NCI-H1417 (cell line): ENCODE data around the gene AGBL4.

Experiments
- DNase-seq, 3 experiments: peaks; one replicate each; lab custom pipeline; 2025; lab: John Stamatoyannopoulos, UW

Gene AGBL4

GRCh38 chr1:48595613-48596012, 1428.1 kb downstream of the AGBL4 start:
- DNase-seq = no peak

DNA sequence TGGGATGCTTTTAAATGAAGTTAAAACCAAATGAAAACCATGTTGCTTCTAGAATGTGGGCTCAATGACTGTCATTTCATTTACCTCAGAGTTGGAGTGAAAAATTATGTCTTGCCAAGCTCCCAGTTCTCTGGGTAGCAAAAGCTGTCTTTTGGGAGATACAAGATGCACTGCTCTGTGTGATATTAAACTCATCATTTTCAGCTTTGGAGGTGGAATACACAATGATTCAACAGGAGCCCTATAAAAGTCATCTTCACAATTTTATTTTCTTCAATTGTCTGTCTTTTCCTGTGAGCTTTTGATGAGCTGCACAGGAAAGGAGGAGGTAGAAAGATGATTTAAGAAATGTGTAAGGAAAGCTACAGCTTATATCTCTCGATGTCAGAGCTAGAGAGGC, 1431.4 kb downstream of the AGBL4 start:
- no peak for DNase-seq

- no peak for DNase-seq
Measured at GRCh38 chr1:48591181-48591580, 1432.6 kb downstream of the AGBL4 start.

DNA sequence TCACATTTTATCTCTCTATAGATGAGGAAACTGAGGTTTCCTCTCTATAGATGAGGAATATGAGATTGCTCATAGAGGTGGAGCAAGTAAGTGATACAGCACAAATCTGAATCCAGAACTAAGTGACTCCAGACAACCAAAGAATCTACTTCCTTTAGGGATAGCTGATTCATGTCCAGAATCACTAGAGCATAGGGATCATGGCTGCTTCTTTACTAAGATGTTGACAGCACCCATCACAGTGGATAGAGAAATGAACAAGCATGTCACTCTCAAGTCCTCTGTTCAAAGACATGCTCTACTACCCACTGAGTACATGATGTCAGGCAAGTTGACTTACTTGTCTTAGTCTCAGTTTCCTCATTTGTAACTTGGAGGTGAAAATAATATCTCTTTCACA, 1435.7 kb downstream of the AGBL4 start:
- DNase-seq = no peak

DNA sequence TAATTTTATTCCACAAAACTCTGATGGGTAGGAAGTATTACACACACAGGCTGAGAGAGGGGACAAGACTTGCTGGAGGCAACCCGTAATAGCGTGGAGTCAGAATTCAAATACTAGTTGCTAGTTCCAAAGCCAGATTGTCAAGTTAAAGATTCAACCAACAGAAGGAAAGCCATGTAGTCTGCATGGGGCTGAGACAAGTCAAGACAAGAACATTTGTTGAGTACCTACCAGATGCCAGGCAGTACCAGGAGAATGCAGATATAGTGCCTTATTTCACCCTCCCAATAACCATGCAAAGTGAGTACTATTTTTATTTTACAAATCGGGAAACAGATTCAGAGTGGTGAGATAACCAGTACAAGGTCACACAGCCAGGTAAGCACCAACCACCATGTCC, 1441.3 kb downstream of the AGBL4 start:
- DNase-seq = no peak

DNA sequence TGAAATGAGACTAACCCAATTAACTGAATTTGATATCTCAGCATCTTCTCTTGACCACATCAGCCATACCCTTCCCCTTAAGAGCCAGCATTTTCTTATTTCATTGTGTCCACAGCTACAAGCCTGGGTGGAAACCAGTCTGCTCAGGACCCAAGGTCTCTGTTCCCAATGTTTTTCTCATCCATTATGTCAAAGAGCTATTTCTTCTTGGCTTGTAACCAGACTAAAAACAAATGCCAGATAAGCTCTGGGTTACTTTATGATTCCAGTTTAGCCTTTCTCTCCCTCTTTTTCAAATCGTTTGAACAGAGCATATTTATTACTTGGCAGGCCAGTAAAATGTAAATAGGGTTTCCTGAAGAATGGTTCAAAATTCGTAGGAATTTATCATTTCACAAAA, 1442.5 kb downstream of the AGBL4 start:
- no peak for DNase-seq

DNA sequence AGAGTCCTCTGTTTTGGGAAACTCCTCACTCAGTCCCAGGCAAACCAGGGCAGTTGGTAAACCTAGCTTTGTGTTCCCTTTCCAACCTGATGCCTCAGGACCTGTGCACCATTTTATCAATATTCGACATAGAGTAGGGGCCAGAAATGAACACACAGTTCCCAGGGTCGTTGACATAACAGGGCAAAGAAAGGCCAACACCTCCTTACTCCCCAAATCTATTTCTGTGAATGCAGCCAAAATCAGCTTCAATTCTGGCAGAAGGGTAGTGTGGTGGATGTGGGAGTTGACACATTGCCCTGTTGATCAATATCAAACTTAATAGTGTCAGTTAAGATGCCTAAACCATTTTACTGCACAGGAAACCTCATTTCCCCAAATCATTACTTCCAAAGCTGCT, 1447.2 kb downstream of the AGBL4 start:
- DNase-seq = no peak

- peak; percentile 69 to 94 (median 79) for DNase-seq
Measured at GRCh38 chr1:48572646-48573258, 1451.0 kb downstream of the AGBL4 start.

DNA sequence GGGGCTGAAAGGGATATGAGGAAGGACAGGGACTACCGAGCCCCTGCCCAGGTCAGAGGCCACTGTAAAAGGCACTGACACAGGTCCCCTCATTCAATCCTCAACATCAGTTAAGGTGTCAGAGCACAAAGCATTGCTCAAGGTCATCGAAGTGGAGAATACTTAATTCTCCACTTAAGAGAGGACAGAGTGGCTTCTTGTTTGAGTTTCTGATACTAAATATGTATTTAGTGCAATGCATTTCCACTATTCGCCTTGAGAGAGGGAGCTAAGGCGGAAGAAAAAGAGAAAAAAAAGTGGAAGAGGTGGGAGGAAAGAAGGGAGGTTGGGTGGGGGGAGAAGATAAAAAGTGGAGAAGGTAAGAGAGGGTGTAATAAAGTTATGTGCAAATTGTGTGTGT, 1451.6 kb downstream of the AGBL4 start:
- DNase-seq = no peak

- no peak for DNase-seq
Measured at GRCh38 chr1:48571303-48571987, 1452.3 kb downstream of the AGBL4 start.

GRCh38 chr1:48570568-48570967, 1453.2 kb downstream of the AGBL4 start:
- DNase-seq = no peak

DNA sequence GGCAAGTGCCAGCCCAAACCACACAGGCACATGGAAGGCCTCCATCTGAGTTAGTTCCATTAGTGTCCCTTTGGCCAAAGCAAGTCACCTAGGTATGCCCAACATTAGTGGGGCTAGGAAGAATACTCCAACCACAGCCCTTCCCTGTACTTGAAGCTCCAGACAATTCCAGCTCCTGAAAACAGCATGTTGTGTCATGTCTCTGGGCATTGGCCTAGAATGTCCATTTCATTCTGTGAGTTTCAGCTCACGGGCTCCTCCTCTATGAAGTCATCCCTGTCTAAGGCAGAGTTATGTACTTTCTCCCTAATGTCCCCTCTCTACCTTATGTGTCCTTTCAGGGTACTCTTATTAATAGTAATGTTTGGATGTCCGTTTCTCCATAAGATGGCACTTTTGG, 1455.3 kb downstream of the AGBL4 start:
- no peak for DNase-seq

- no peak for DNase-seq
Measured at GRCh38 chr1:48566492-48566891, 1457.3 kb downstream of the AGBL4 start.

DNA sequence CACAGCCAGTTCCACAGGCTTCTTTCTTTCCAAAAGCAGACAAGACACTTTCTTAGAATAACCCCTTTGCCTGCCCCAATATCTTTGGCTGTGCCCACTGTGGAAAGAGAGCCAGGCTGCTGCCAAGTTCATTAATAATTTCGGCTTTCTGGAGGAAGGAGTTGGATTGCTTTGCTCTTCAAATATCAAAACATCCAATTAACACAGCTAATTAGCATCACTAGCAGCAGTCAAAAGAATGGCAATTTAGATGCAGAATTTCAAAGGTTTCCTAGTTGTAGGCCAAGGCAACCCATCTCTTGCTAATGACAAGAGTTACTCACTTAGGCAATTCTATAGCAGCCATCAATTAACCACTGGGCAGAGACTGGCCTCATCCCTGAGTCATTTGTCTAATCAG, 1460.7 kb downstream of the AGBL4 start:
- no peak for DNase-seq

GRCh38 chr1:48561444-48561843, 1462.3 kb downstream of the AGBL4 start:
- no peak for DNase-seq

DNA sequence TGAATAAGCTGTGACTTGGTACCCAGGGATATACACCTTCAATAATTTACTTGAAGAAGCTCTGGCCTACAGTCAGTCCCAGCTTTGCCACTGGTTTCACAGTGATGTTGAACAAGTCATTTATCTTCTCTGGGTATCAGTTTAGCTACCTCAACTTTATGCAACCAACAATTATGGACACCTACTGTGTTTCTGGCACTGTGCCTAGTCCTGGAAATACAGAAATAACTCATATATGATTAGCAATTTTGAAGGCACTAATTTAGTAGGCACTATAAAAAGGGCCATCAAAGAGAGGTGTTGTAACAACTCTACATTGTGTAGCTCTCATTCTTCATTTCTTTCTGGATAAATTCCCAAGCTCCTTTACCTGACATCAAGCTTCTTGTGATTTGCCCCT, 1463.2 kb downstream of the AGBL4 start:
- DNase-seq = peak in 2 of 3 experiments; percentile 85 to 96

DNA sequence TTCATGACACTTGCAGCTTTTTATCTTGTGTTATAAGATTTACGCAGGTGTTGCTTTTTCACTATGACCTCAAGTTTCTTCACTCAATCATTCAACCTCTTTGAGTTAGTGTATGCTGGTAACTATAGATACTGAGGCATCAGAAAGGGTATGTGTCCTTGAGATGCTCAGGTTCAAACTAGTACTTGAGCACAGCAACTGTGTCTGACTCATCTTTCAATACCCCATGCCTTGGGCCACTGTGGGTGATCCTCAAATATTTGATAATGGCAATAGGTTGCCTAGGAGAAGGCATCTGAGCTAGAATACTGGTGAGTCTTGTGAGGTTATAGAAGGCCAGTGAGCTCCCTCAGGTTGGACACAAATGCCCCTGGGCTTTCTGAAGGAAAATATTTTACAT, 1463.6 kb downstream of the AGBL4 start:
- DNase-seq = no peak

- no peak for DNase-seq
Measured at GRCh38 chr1:48558366-48558765, 1465.4 kb downstream of the AGBL4 start.

GRCh38 chr1:48556186-48556850, 1467.4 kb downstream of the AGBL4 start:
- DNase-seq = no peak

DNA sequence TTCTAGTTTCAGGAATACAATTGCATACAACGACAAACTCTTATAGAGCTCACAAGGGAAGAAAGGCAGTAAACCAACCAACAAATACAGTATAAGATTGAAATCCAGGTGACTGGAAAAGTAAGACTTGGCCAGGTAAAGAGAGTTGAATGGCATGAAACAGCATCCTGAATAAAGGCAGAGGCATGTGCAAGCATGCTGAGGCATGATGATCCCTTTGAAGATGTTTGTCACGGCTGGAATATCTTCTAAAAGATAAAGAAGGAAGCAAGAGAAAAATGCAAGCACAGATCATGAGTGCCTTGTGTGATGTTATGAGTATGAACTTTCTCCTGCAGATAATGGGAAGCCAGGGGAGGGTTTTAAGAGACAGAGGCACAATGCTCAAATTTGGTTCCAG, 1468.5 kb downstream of the AGBL4 start:
- DNase-seq = no peak

DNA sequence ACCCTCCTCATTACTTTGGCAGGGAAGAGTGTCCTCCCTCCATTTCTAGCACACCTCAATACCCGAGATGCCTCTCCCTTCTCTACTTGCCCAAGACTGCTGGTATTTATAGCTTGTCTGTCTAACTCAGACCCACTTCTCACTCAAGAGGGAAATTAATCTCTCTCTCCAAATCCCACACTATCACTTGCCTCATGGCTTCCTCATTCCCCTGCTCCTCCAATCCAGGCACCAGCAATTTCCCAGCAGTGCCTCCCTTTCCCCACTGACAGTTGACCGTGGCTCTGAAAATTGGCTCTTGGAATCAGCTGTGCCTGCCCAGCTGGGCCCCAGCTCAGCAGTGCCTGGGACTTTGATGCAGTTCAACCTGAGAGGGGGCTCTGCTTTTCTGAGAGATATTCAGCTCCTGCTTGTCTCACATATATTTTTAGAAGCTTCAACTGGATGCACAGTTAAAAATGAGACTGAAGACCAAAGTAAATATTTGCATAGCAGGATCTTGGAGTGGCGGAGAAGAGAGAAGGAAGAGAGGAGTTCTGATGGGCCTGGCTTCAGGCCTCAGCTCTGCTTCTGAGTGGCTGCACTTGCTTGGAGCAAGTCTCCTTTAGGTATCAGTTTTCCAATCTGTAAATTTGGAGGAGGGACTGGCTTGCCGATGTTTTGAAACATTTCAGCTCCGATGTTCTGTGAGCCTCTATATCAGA, 1470.7 kb downstream of the AGBL4 start:
- peak in 2 of 3 experiments; percentile 42 to 70 for DNase-seq

GRCh38 chr1:48552420-48552819, 1471.3 kb downstream of the AGBL4 start:
- peak in 2 of 3 experiments; percentile 35 to 72 for DNase-seq

GRCh38 chr1:48548985-48549384, 1474.8 kb downstream of the AGBL4 start:
- DNase-seq = no peak
